Activated gamma-delta T cell treated with anti-CD3 and anti-CD28 coated beads, Interleukin-2, amount 50 U/mL, for 16 hours (primary cell): ENCODE data around the gene GDF11.

Experiments used
- DNase-seq: peaks from one replicate; pipeline ENCODE4 v3.0.0-alpha.2; 2020; ENCODE audit warnings: low read depth

Gene GDF11

DNA sequence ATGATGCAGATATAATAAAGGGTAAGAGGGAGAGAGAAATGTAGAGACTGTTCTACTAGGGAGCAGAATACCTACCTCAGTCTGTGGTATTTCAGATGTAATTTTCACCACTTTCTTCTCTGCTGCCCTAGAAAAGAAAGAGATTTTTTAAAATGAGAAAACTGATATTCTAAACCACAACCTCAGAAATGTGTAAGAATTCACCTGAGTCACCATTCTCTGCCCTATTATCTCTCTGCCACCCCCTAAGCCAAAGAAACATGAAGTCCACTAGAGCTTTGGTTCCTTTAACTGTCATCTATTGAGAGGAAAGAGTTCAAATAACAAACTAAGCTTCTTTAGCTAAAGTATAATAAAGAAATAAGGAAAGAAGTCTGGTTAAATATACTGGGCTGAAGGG lies 53.0 kb downstream of the GDF11 start:
- DNase-seq, result no peak

DNA sequence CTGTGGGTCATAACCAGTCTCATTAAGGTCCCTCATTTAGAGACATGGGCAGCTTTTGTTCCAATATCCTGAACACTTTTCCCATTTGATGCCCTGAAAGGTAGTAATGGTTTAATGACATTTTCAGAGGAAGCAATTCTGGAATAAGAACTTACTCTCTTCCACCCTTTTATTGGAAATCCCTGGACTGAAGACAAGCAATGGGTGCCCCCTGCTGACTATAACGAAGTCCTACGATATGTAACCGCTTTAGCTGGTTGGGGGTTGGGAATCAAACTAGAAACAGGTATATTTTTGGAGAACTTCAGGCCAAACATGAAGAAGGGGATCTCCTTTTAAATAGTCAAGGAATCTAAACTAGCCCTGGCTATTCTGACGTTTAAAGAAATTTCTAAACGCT lies 54.1 kb downstream of the GDF11 start:
- DNase-seq, result no peak

DNA sequence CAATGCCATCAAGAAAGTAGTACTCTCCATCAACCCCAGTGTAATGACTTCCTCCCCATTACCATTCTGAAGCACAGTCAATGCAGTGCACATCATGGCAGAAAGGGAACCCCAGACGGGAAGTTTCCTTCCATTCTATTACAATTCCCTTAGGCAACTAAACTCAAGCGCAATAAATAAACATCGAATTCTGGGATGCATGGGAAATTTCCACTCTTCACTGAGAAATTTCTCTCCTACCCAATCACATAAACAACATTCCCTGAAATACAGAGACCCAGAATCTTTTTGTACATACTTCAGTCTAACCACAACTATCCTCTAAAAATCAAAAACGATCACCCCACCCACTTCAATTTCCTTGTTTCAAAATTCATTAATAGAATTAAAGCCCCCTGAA lies 54.6 kb downstream of the GDF11 start:
- no peak for DNase-seq
